Spleen (tissue), 11 donors: ENCODE data around the gene LPIN3. TPM values are rescaled to one million over a fixed set of nuclear protein-coding genes. Genes with fewer than 3 reads are reported as not detected.

Experiments
- DNase-seq: peaks from one replicate; pipeline ENCODE4 v3.0.0-alpha.2; 2020
- H3K27ac ChIP-seq, 8 donors: fragments of 200-600 bp; sonication (generic) in 7 of 8; 1 replicate in 4 of 8; 2 replicates in 4 of 8; pipeline versions ENCODE4 v1.5.0 to v1.8.0; 2016 to 2021; ENCODE audit warnings: inconsistent platforms in 4 of 8, mild to moderate bottlenecking in 4 of 8, moderate library complexity in 1 of 8
- H3K27me3 ChIP-seq, 7 donors: fragments of 200-600 bp; sonication (generic) in 6 of 7; replicated peaks in 1 of 7; 1 replicate in 4 of 7; 2 replicates in 3 of 7; pipeline versions ENCODE4 v1.5.0 to v1.8.0; 2016 to 2021; ENCODE audit warnings: inconsistent platforms in 3 of 7, mild to moderate bottlenecking in 1 of 7
- H3K36me3 ChIP-seq, 6 donors: fragments of 200-600 bp; sonication (generic) in 5 of 6; 1 replicate in 4 of 6; 2 replicates in 2 of 6; pipeline versions ENCODE4 v1.5.0 to v1.8.0; 2016 to 2021; ENCODE audit warnings: inconsistent platforms in 2 of 6
- H3K4me1 ChIP-seq, 6 donors: fragments of 200-600 bp; sonication (generic) in 5 of 6; 1 replicate in 3 of 6; 2 replicates in 3 of 6; pipeline versions ENCODE4 v1.5.0 to v1.8.0; 2016 to 2021; ENCODE audit warnings: inconsistent platforms in 3 of 6
- H3K4me3 ChIP-seq, 8 donors: fragments of 200-600 bp; sonication (generic) in 7 of 8; 1 replicate in 4 of 8; 2 replicates in 4 of 8; pipeline versions ENCODE4 v1.5.0 to v1.8.0; 2016 to 2021; ENCODE audit warnings: inconsistent platforms in 4 of 8, mild to moderate bottlenecking in 4 of 8, moderate library complexity in 2 of 8
- H3K9me3 ChIP-seq, 8 donors: fragments of 200-600 bp; sonication (generic) in 7 of 8; 1 replicate in 4 of 8; 2 replicates in 4 of 8; pipeline versions ENCODE4 v1.5.0 to v1.8.0; 2016 to 2021; ENCODE audit warnings: inconsistent platforms in 4 of 8
- POLR2A ChIP-seq, 3 donors: fragments of 450-650 bp; IDR thresholded peaks; one replicate each; pipeline ENCODE4 v1.5.1; 2017; ENCODE audit warnings: antibody characterized with exemption in 3 of 3, mild to moderate bottlenecking in 1 of 3
- POLR2AphosphoS5 ChIP-seq, 3 donors: sonication (generic); formaldehyde crosslinking; IDR thresholded peaks; one replicate each; pipeline ENCODE4 v1.5.1; 2017; ENCODE audit warnings: antibody characterized with exemption in 3 of 3
- WGBS, 5 donors: extraction: QIAGEN DNeasy Blood & Tissue Kit in 3 of 5; methylation state at CpG; one replicate each; pipeline versions ENCODE4 v1.1.5 to v1.1.7; 2013 to 2018; 5-methylcytosine and 5-hydroxymethylcytosine counted together
- intact Hi-C: fragments of 100-400 bp; cut with DNase I; formaldehyde crosslinking; loops from one replicate; pipeline ENCODE4 v1.15.0; 2023; ENCODE audit warnings: low total_unique reads
- polyA plus RNA-seq, 3 donors: library from polyadenylated mRNA; stranded (reverse); fragments of 200-250 nt; gene quantifications; one replicate each; pipeline ENCODE4 v1.2.1, GENCODE V29; 2013
- total RNA-seq, 7 donors: library from RNA; depleted of rRNA in 3 of 7; stranded (reverse); fragments of >200 nt in 3 of 7; fragmentation: NEBNext Ultra II Directional in 4 of 7; extraction: Animal tissue kit (Norgen Biotek cat#: 25700) in 4 of 7; gene quantifications; one replicate each; pipeline versions ENCODE4 v1.1.0 to v1.2.1, GENCODE V29; 2016 to 2021
- TF ChIP-seq, protein P1 (sequence below), 11 experiments: fragments of 200-600 bp in 7 of 11; fragments of 450-650 bp in 4 of 11; sonication (generic) in 4 of 11; IDR thresholded peaks in 8 of 11; conservative IDR thresholded peaks in 3 of 11; 1 replicate in 7 of 11; 2 replicates in 4 of 11; pipeline versions ENCODE4 v1.4.0 to v1.8.0; 2016 to 2021; ENCODE audit warnings: antibody characterized with exemption in 11 of 11, inconsistent platforms in 4 of 11, mild to moderate bottlenecking in 1 of 11
- donor health status: healthy with polysubstance abuse.
- donor health status: DM: no; HTN: no; CAD: no; lungs with moderate emphysema.
- donor health status: DM: no; HTN: no; CAD: no.
- donor health status: Bipolar disorder and iron deficiency.
- donor health status: healthy.
- donor health status: DM: no; HTN: no; CAD: no.
- donor health status: DM: yes; HTN: yes; CAD: no.

Gene LPIN3
- total and polyA plus RNA-seq, 10 donors: 2.5 to 9.6 (median 4.4) TPM

- DNase-seq: no peak
- TF ChIP-seq POLR2A (IDR thresholded peaks at IDR 0.05) (no peak), POLR2AphosphoS5 (IDR thresholded peaks at IDR 0.05) (no peak)
- TF ChIP-seq, protein P1, sequence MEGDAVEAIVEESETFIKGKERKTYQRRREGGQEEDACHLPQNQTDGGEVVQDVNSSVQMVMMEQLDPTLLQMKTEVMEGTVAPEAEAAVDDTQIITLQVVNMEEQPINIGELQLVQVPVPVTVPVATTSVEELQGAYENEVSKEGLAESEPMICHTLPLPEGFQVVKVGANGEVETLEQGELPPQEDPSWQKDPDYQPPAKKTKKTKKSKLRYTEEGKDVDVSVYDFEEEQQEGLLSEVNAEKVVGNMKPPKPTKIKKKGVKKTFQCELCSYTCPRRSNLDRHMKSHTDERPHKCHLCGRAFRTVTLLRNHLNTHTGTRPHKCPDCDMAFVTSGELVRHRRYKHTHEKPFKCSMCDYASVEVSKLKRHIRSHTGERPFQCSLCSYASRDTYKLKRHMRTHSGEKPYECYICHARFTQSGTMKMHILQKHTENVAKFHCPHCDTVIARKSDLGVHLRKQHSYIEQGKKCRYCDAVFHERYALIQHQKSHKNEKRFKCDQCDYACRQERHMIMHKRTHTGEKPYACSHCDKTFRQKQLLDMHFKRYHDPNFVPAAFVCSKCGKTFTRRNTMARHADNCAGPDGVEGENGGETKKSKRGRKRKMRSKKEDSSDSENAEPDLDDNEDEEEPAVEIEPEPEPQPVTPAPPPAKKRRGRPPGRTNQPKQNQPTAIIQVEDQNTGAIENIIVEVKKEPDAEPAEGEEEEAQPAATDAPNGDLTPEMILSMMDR (IDR thresholded peaks at IDR 0.05 in 8 of 11, conservative IDR thresholded peaks at IDR 0.05 in 3 of 11): no peak
- Histone ChIP-seq H3K27ac (no peak overlapping the region), H3K4me3 (no peak overlapping the region), H3K4me1 (peaks cover 10 to 21% (median 17%) of the 10 kb centered on the region in 6 donors), H3K27me3 (no peaks in the 10 kb centered on the region), H3K36me3 (no peaks in the 10 kb centered on the region), H3K9me3 (no peaks in the 10 kb centered on the region)
- 86 to 95% (median 88%) methylated on average over 5 of the region's 5 CpGs for WGBS, 5 donors
- intact Hi-C loops: no loop called here
These were observed 13.4 kb upstream of the LPIN3 start for GRCh38 chr20:41327178-41327577.

GRCh38 chr20:41329435-41330342, 10.9 kb upstream of the LPIN3 start:
- peak; percentile 90 for DNase-seq
- H3K36me3 ChIP-seq: no peaks in the 10 kb centered on the region
- peaks cover 10 to 21% (median 17%) of the 10 kb centered on the region in 6 donors for H3K4me1 ChIP-seq
- peak overlapping the region in 1 of 8 donors; percentile 20 for H3K4me3 ChIP-seq
- TF ChIP-seq POLR2AphosphoS5 (IDR thresholded peaks at IDR 0.05): peak; percentile 60 to 82 (median 79)
- TF ChIP-seq, protein P1 (IDR thresholded peaks at IDR 0.05 in 8 of 11, conservative IDR thresholded peaks at IDR 0.05 in 3 of 11): no peak
- 15 to 21% (median 20%) methylated on average over 14 of the region's 14 CpGs for WGBS, 5 donors
- peak overlapping the region; percentile 41 to 82 (median 68) for H3K27ac ChIP-seq
- intact Hi-C loops: loop anchor here (10.0 kb wide), 1 partner anchor 95 kb away; no protein-coding TSS in a partner anchor
- H3K9me3 ChIP-seq: no peaks in the 10 kb centered on the region
- H3K27me3 ChIP-seq: no peaks in the 10 kb centered on the region

GRCh38 chr20:41330343-41330720, 10.3 kb upstream of the LPIN3 start:
- peak overlapping the region in 4 of 8 donors; percentile 61 to 82 (median 81) for H3K27ac ChIP-seq
- no peaks in the 10 kb centered on the region for H3K27me3 ChIP-seq
- peaks cover 10 to 21% (median 17%) of the 10 kb centered on the region in 6 donors for H3K4me1 ChIP-seq
- DNase-seq: no peak
- WGBS, 5 donors: 83 to 91% (median 90%) methylated on average over 4 to 5 of the region's 5 CpGs
- TF ChIP-seq, protein P1 (IDR thresholded peaks at IDR 0.05 in 8 of 11, conservative IDR thresholded peaks at IDR 0.05 in 3 of 11): no peak
- TF ChIP-seq POLR2AphosphoS5 (IDR thresholded peaks at IDR 0.05) (no peak), POLR2A (IDR thresholded peaks at IDR 0.05) (no peak)
- intact Hi-C loops: loop anchor here (10.0 kb wide), 1 partner anchor 96 kb away; no protein-coding TSS in a partner anchor
- no peaks in the 10 kb centered on the region for H3K36me3 ChIP-seq
- no peak overlapping the region for H3K4me3 ChIP-seq
- no peaks in the 10 kb centered on the region for H3K9me3 ChIP-seq

- WGBS, 5 donors: 86 to 100% (median 90%) methylated on average over 1 of the region's 1 CpG
- Histone ChIP-seq H3K36me3 (no peaks in the 10 kb centered on the region), H3K27ac (no peak overlapping the region), H3K27me3 (no peaks in the 10 kb centered on the region), H3K9me3 (no peaks in the 10 kb centered on the region), H3K4me3 (no peak overlapping the region), H3K4me1 (peaks cover 10 to 21% (median 17%) of the 10 kb centered on the region in 6 donors)
- no peak for DNase-seq
- intact Hi-C loops: loop anchor here (10.0 kb wide), 1 partner anchor 96 kb away; no protein-coding TSS in a partner anchor
- TF ChIP-seq POLR2A (IDR thresholded peaks at IDR 0.05) (no peak), POLR2AphosphoS5 (IDR thresholded peaks at IDR 0.05) (no peak)
- TF ChIP-seq, protein P1 (IDR thresholded peaks at IDR 0.05 in 8 of 11, conservative IDR thresholded peaks at IDR 0.05 in 3 of 11): no peak
These were observed 9.7 kb upstream of the LPIN3 start for GRCh38 chr20:41330941-41331340.
